Esophagus muscularis mucosa (tissue), 4 donors: ENCODE data around the gene SIRT7. TPM values are rescaled to one million over a fixed set of nuclear protein-coding genes. Genes with fewer than 3 reads are reported as not detected.

Experiments
- DNase-seq: peaks from one replicate; pipeline ENCODE4 v3.0.0-alpha.2; 2017; ENCODE audit errors: extremely low spot score
- H3K27ac ChIP-seq, 4 donors: fragments of 200-600 bp; sonication (generic); replicated peaks in 1 of 4; 1 replicate in 3 of 4; 2 replicates in 1 of 4; pipeline ENCODE4 v1.5.1; 2016 to 2019; ENCODE audit warnings: mild to moderate bottlenecking in 1 of 4
- H3K27me3 ChIP-seq, 4 donors: fragments of 200-600 bp; sonication (generic); one replicate each; pipeline versions ENCODE4 v1.5.1 to v1.6.0; 2016 to 2019
- H3K36me3 ChIP-seq, 4 donors: fragments of 200-600 bp; sonication (generic); one replicate each; pipeline ENCODE4 v1.5.1; 2016 to 2019
- H3K4me1 ChIP-seq, 4 donors: fragments of 200-600 bp; sonication (generic); one replicate each; pipeline ENCODE4 v1.5.1; 2016 to 2019
- H3K4me3 ChIP-seq, 4 donors: fragments of 200-600 bp; sonication (generic); 1 replicate in 2 of 4; 2 replicates in 2 of 4; pipeline ENCODE4 v1.5.1; 2016 to 2019; ENCODE audit warnings: mild to moderate bottlenecking in 4 of 4, moderate library complexity in 1 of 4
- H3K9me3 ChIP-seq, 4 donors: fragments of 200-600 bp; sonication (generic); 1 replicate in 3 of 4; 2 replicates in 1 of 4; pipeline ENCODE4 v1.5.1; 2016 to 2019
- EP300 ChIP-seq: sonication (generic); formaldehyde crosslinking; IDR thresholded peaks from one replicate; pipeline ENCODE4 v1.6.1; 2017; ENCODE audit warnings: antibody characterized with exemption
- POLR2A ChIP-seq: fragments of 450-650 bp; IDR thresholded peaks from one replicate; pipeline ENCODE4 v1.6.1; 2017; ENCODE audit warnings: antibody characterized with exemption, moderate library complexity, mild to moderate bottlenecking, low read depth
- POLR2AphosphoS5 ChIP-seq, 2 donors: sonication (generic); formaldehyde crosslinking; IDR thresholded peaks; one replicate each; pipeline ENCODE4 v1.6.1; 2017; ENCODE audit warnings: antibody characterized with exemption in 2 of 2
- WGBS: methylation state at CpG from one replicate; pipeline ENCODE4 v1.1.5; 2018; 5-methylcytosine and 5-hydroxymethylcytosine counted together
- intact Hi-C: fragments of 100-400 bp; cut with DNase I; formaldehyde crosslinking; loops from one replicate; pipeline ENCODE4 v1.15.1; 2023
- total RNA-seq, 4 donors: library from RNA; depleted of rRNA; stranded (reverse); fragments of >200 nt; gene quantifications; one replicate each; pipeline versions ENCODE4 v1.1.0 to v1.2.1, GENCODE V29; 2016
- TF ChIP-seq, protein P1 (sequence below), 3 experiments: fragments of 200-600 bp in 2 of 3; fragments of 450-650 bp in 1 of 3; sonication (generic) in 2 of 3; IDR thresholded peaks; one replicate each; pipeline ENCODE4 v1.5.1; 2017 to 2019; ENCODE audit warnings: antibody characterized with exemption in 3 of 3, mild to moderate bottlenecking in 2 of 3, moderate library complexity in 1 of 3

The SIRT7 gene
- total RNA-seq, 4 donors from 2014 or later, result 13.9 to 27.0 (median 19.9) TPM

DNA sequence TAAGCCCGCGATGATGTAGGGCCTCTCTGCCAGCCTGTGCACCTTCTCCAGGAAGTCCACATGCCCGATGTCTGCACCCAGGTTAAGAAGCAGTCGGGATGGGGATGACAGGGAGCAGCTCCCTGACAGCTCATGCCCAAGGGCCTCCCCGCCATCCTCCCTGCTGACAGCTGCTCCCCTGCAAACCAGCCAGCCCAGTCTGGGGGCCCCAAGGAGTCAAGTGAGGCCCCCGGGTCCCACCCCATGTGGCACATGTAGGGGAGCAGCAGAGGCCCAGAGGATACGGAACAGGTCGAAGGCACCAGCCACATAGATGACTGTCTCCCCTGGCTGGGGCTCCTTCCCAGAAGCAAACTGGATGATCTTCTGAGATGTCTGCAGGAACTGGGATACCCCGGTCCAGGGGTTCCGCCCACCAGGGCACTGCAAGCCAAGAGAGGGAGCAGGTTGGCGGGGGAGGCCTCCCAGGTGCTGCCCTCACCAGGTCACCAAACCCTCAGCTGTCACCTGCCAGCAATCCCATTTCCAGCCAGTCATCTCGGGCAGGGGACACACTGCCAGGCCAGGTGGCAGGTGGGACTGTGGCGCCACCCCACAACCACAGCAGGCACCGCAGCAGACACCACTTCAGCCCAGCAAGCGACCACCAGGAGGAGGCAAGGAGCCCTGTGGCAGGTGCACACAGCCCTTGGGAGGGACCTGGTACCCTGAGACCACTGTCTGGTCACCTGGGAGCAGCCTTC lies 11.3 kb downstream of the SIRT7 start:
- Histone ChIP-seq H3K27me3 (peaks cover 0 to 17% (median 5%) of the 10 kb centered on the region in 4 donors), H3K27ac (no peak overlapping the region), H3K4me3 (no peak overlapping the region), H3K36me3 (peaks cover 4 to 55% (median 40%) of the 10 kb centered on the region in 4 donors), H3K4me1 (peaks cover 19 to 31% (median 27%) of the 10 kb centered on the region in 4 donors), H3K9me3 (no peaks in the 10 kb centered on the region)
- intact Hi-C loops, result no loop called here
- 88% methylated on average over 5 of the region's 15 CpGs for WGBS
- TF ChIP-seq, protein P1, sequence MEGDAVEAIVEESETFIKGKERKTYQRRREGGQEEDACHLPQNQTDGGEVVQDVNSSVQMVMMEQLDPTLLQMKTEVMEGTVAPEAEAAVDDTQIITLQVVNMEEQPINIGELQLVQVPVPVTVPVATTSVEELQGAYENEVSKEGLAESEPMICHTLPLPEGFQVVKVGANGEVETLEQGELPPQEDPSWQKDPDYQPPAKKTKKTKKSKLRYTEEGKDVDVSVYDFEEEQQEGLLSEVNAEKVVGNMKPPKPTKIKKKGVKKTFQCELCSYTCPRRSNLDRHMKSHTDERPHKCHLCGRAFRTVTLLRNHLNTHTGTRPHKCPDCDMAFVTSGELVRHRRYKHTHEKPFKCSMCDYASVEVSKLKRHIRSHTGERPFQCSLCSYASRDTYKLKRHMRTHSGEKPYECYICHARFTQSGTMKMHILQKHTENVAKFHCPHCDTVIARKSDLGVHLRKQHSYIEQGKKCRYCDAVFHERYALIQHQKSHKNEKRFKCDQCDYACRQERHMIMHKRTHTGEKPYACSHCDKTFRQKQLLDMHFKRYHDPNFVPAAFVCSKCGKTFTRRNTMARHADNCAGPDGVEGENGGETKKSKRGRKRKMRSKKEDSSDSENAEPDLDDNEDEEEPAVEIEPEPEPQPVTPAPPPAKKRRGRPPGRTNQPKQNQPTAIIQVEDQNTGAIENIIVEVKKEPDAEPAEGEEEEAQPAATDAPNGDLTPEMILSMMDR (IDR thresholded peaks at IDR 0.05), result no peak
- no peak for TF ChIP-seq EP300
- no peak for TF ChIP-seq POLR2AphosphoS5 (IDR thresholded peaks at IDR 0.05)
- TF ChIP-seq POLR2A, result no peak
- no peak for DNase-seq

DNA sequence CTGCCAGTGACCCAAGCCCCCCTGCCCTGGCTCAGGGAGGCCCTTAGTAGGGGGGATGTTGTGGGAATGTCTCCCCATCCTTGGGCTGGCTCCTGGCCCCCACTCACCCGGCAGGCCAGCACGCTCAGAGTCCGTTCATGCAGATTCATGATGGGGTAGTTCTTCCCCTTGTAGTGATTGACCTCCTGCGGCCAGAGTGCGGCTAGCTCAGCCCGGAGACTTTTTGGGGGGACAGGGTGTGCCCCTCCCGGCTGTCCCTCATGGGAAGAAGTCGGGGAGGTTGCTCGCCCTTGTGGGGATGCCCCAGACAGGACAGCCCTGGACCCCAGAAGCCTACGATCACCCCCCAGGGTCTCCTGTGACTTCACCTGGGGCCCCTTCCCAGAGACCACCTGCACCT lies 12.0 kb downstream of the SIRT7 start:
- no peak for DNase-seq
- TF ChIP-seq POLR2A (no peak), POLR2AphosphoS5 (IDR thresholded peaks at IDR 0.05) (no peak), EP300 (no peak)
- TF ChIP-seq, protein P1 (IDR thresholded peaks at IDR 0.05), result no peak
- H3K4me1 ChIP-seq, result peaks cover 18 to 33% (median 28%) of the 10 kb centered on the region in 4 donors
- intact Hi-C loops, result no loop called here
- no peak overlapping the region for H3K4me3 ChIP-seq
- H3K27me3 ChIP-seq, result peaks cover 0 to 24% (median 8%) of the 10 kb centered on the region in 4 donors
- no peak overlapping the region for H3K27ac ChIP-seq
- no peaks in the 10 kb centered on the region for H3K9me3 ChIP-seq
- peaks cover 4 to 55% (median 39%) of the 10 kb centered on the region in 4 donors for H3K36me3 ChIP-seq
- 100% methylated on average over 5 of the region's 10 CpGs for WGBS

DNA sequence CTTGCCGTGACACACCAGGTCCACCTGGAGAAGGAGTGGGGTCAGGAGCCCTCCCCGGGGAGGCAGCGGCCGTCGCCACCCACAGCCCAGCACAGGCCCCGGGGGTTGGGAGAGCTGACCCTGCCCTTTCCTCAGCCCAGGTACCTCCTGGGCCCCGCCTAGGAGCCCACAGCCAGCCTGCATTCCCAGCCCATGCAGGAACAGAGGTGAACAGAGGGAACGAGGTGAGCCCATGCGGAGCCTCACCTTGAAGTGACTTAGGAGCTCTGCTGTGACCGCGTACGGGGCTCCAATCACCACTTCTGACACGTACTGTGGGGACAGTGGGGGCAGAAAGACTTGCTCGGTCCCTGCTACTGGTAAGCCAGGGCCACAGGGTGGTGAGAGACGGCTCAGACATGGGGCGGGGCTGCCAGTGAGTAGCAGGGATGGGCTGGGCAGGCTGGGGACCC lies 12.5 kb downstream of the SIRT7 start:
- Histone ChIP-seq H3K4me3 (no peak overlapping the region), H3K27ac (no peak overlapping the region), H3K4me1 (peaks cover 16 to 28% (median 24%) of the 10 kb centered on the region in 4 donors), H3K9me3 (no peaks in the 10 kb centered on the region), H3K36me3 (peaks cover 4 to 60% (median 44%) of the 10 kb centered on the region in 4 donors), H3K27me3 (peaks cover 0 to 25% (median 8%) of the 10 kb centered on the region in 4 donors)
- intact Hi-C loops, result no loop called here
- no peak for DNase-seq
- 96% methylated on average over 13 of the region's 16 CpGs for WGBS
- TF ChIP-seq POLR2A (no peak), POLR2AphosphoS5 (IDR thresholded peaks at IDR 0.05) (no peak), EP300 (no peak)
- TF ChIP-seq, protein P1 (IDR thresholded peaks at IDR 0.05), result no peak

DNA sequence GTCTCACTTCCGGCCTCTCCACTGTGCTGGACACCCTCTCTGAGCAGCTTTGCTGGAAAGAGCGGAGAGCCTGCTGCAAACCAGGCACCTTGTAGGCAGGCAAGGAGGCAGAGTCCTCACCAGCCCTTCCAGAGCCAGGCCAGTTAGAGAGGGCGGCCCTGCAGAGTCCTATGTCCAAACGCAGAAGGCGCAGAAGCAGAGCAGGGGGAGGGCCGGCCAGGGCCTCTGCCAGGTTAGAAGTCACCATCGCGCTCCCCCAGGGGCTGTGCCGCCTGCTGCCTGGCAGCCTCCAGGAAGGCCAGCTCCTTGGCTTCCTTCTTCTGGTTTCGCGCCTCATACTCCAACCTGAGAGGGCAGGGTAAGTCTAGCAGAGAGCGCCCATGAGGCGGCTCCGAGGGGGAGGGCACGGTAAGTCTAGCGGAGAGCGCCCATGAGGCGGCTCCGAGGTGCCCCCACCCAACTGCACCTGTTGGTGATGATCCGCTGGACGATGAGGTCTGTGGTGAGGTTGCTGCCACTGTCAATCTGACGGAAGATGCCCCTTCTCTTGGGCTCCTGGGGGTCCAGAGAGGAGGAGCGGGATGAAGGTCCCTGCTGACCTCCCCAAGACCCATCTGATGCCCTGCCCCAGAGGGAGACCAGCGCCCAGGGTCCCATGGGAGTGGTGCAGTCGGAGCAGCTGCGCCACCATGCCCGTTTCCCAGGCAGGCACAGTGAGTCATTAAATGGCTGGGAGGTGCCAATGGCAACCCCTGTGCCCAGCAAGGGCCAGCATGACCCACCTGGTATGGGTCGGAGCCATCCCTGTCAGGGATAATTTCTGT lies 13.2 kb downstream of the SIRT7 start:
- Histone ChIP-seq H3K36me3 (peaks cover 10 to 66% (median 51%) of the 10 kb centered on the region in 4 donors), H3K27me3 (peaks cover 0 to 25% (median 8%) of the 10 kb centered on the region in 4 donors), H3K4me1 (peaks cover 10 to 22% (median 18%) of the 10 kb centered on the region in 4 donors), H3K9me3 (no peaks in the 10 kb centered on the region), H3K27ac (no peak overlapping the region), H3K4me3 (no peak overlapping the region)
- TF ChIP-seq EP300 (no peak), POLR2AphosphoS5 (IDR thresholded peaks at IDR 0.05) (no peak), POLR2A (no peak)
- TF ChIP-seq, protein P1 (IDR thresholded peaks at IDR 0.05), result no peak
- intact Hi-C loops, result no loop called here
- WGBS, result 94% methylated on average over 24 of the region's 28 CpGs
- DNase-seq, result no peak
